ENCODE measurements around the gene RADIL.
"Not testable (repeated sequence)": the region's sequence is repeated elsewhere in the genome, so short reads cannot be mapped to it uniquely, and the experiment has no call there.

RADIL gene

GRCh38 chr7:4808026-4808425, 75.5 kb downstream of the RADIL start:
- DNase-seq: no peak

GRCh38 chr7:4807598-4808016, 75.9 kb downstream of the RADIL start:
- no peak for DNase-seq

GRCh38 chr7:4806983-4807597, 76.4 kb downstream of the RADIL start:
- no peak for DNase-seq

GRCh38 chr7:4805984-4806300, 77.6 kb downstream of the RADIL start:
- DNase-seq: no peak

GRCh38 chr7:4805110-4805983, 78.2 kb downstream of the RADIL start:
- no peak for DNase-seq

- no peak for DNase-seq
Observed at GRCh38 chr7:4803397-4804241, 79.9 kb downstream of the RADIL start.

- DNase-seq: not testable (repeated sequence)
Observed at GRCh38 chr7:4802577-4802976, 80.9 kb downstream of the RADIL start.

- DNase-seq: no peak
Observed at GRCh38 chr7:4801839-4802231, 81.7 kb downstream of the RADIL start.

GRCh38 chr7:4800926-4801838, 82.3 kb downstream of the RADIL start:
- DNase-seq: no peak

- no peak for DNase-seq
Observed at GRCh38 chr7:4800487-4800886, 83.0 kb downstream of the RADIL start.

- no peak for DNase-seq
Observed at GRCh38 chr7:4799508-4800268, 83.8 kb downstream of the RADIL start.

- no peak for DNase-seq
Observed at GRCh38 chr7:4798706-4799235, 84.7 kb downstream of the RADIL start.

- DNase-seq: no peak
Observed at GRCh38 chr7:4797858-4798705, 85.4 kb downstream of the RADIL start.

- no peak for DNase-seq
Observed at GRCh38 chr7:4796453-4796852, 87.1 kb downstream of the RADIL start.

GRCh38 chr7:4794591-4795350, 88.7 kb downstream of the RADIL start:
- no peak for DNase-seq

- not testable (repeated sequence) for DNase-seq
Observed at GRCh38 chr7:4794171-4794570, 89.3 kb downstream of the RADIL start.

GRCh38 chr7:4793385-4793993, 90.0 kb downstream of the RADIL start:
- DNase-seq: not testable (repeated sequence)

GRCh38 chr7:4792537-4793126, 90.9 kb downstream of the RADIL start:
- DNase-seq: no peak

Measured in cerebellar nuclear complex (tissue), 1 donor.